ENCODE results near the gene ARSB.

Gene ARSB

GRCh38 chr5:78758169-78758839, 226.8 kb downstream of the ARSB start:
- no peak for TF ChIP-seq CTCF (IDR thresholded peaks at IDR 0.05; ENCODE audit: low read depth, low read length)
- no peak overlapping the region for H3K4me3 ChIP-seq (ENCODE audit: low read depth, low read length)

- no peak overlapping the region for H3K4me3 ChIP-seq (ENCODE audit: low read depth, low read length)
- no peak for TF ChIP-seq CTCF (IDR thresholded peaks at IDR 0.05; ENCODE audit: low read depth, low read length)
Observed at GRCh38 chr5:78757269-78758053, 227.6 kb downstream of the ARSB start.

- TF ChIP-seq CTCF (IDR thresholded peaks at IDR 0.05; ENCODE audit: low read depth, low read length), result no peak
- H3K4me3 ChIP-seq (ENCODE audit: low read depth, low read length), result no peak overlapping the region
Observed at GRCh38 chr5:78756858-78757257, 228.3 kb downstream of the ARSB start.

GRCh38 chr5:78755822-78756429, 229.2 kb downstream of the ARSB start:
- no peak for TF ChIP-seq CTCF (IDR thresholded peaks at IDR 0.05; ENCODE audit: low read depth, low read length)

GRCh38 chr5:78754655-78755054, 230.5 kb downstream of the ARSB start:
- TF ChIP-seq CTCF (IDR thresholded peaks at IDR 0.05; ENCODE audit: low read depth, low read length), result no peak
- no peak overlapping the region for H3K4me3 ChIP-seq (ENCODE audit: low read depth, low read length)

More at GRCh38 chr5:78755822-78756429, 229.2 kb downstream of the ARSB start:
- no peak overlapping the region for H3K4me3 ChIP-seq (ENCODE audit: low read depth, low read length)

GRCh38 chr5:78753093-78753531, 232.0 kb downstream of the ARSB start:
- no peak overlapping the region for H3K4me3 ChIP-seq (ENCODE audit: low read depth, low read length)
- TF ChIP-seq CTCF (IDR thresholded peaks at IDR 0.05; ENCODE audit: low read depth, low read length), result no peak

GRCh38 chr5:78751872-78752271, 233.2 kb downstream of the ARSB start:
- TF ChIP-seq CTCF (IDR thresholded peaks at IDR 0.05; ENCODE audit: low read depth, low read length), result no peak
- H3K4me3 ChIP-seq (ENCODE audit: low read depth, low read length), result no peak overlapping the region

All from WI38 (cell line).